ENCODE results near the gene TEPSIN.

Gene TEPSIN

DNA sequence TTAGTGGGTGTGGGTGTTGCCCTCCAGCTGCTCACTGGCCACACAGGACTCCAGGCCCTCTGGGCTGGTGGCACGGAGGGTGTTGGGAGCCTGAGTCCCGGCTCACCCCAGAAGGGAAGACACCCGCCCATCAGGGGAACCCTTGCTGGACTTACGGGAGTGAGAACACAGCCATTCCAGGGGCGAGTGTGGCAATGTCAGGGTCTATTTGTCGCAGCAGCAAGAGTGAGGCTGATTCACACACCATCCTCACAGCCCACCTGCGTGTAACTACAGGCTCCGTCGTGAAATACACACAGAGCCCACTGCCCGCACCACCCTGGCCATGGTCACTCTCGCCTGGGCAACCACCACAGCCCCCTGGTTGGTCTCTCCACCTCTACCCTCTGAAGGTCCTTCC lies 55.0 kb downstream of the TEPSIN start:
- no peak for DNase-seq (ENCODE audit: low spot score)

DNA sequence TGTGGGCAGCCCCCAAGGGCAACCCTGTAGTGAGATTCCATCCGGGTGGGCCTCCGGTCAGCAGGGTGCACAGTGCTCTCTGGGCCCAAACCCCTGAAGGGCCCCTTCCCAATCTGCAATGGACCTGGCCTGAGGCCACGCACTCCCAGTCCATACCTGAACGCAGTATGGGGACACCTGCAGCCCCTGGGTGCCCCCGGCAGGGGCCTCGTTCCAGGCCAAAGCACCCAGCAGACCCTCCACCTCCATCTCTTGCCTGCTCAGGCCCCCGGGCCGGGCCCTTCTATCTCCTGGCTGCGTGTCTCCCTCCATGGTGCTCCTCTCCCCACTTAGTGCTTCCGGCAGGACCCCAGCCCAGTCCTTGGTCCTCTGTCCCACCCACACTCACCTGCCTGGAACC lies 55.5 kb downstream of the TEPSIN start:
- DNase-seq (ENCODE audit: low spot score) = no peak

DNA sequence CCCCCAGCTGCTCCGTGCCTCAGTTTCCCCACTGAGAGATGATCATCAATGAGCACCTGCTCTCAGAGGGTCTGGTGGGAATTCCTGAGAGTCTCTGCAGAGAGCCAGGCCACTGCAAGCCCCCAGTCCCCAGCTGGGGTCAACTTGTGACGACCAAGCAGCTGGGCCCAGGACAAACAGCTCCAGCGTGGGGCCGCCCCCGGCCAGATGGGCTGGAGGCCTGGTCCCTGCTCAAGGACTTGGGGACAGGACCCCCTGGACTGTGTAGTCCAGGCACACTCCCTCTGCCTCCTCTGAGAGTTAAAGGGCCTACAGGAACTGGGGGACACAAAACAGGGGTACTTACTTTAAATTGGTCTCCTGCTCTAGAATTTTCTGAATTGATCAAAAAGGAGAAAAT lies 56.3 kb downstream of the TEPSIN start:
- no peak for DNase-seq (ENCODE audit: low spot score)

DNA sequence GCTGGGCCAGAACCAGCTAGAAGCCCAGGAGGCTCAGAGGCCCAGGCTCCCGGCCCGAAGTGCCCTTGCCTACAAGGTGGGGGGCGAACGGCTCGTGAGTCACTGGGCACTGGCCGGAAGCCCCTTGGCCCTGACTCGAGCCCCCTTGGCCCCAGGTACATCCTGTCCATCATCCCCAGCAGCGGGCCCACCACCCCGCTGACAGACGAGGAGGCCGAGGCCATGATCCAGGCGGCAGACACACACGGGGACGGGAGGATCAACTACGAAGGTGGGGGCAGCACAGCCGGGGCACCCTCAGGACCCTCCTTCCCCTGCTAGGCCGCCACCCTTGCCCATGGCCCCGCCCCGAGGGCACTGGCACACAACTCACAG lies 57.1 kb downstream of the TEPSIN start:
- DNase-seq (ENCODE audit: low spot score) = no peak

DNA sequence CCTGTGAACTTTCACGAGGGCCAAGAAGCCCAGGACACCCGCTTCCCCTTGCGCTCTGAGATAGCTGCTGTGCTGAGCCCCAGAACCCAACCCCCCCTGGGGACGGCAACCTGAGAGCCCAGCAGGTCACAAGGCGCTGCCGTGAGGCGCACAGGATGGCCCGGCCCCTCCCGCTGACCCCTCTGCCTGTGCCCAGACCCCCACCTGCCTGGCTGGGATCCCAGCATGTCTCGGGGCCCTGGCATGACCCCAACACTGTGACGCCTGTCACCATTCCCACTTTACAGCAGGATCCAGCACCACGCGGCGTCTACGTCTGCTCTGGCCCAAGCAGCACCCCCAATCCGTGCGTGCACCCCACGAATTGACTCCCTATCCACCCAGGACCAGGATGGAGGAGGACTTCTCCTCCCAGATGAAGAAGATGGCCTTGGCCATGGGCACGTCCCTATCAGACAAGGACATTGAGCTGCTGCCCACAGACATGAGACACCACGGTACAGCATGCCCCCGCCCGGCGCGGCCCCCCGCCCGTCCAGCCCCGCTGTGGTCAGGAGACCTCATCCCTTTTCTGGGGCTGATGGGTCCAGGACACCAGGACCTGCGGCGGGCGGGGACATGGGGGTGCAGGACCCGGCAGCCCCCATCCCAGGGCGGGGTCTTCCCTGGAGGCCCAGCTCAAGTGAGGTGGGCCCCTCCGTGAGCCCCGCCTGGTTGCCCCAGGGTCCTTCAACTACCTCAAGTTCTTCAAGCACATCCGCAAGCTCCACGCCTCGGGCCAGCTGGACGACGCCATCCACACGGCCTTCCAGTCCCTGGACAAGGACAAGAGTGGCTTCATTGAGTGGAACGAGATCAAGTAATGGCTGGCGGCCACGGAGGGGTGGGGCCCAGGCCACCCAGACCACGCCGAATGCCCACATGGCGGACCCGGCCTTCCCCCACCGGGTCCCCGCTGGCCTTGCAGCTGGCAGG lies 57.7 kb downstream of the TEPSIN start:
- DNase-seq (ENCODE audit: low spot score) = no peak

DNA sequence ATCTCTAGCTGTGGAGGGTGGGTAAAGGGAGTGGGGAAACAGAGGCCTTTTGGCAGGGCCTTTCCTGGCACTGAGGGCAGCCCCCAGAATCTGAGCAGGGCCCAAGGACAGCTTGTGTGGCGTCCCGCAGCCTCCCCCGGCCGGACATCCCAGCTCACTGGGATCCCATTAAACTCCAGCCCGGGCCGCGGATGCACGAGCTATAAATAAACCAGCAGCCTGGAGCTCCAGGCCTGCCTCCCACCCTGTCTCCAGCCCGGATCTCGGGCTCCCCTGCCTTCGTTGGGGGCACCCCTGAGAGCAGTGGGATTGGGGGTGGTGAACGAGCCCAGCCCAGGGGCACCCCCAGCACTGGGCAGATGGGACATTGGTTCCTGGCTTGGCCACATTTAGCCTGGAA lies 59.0 kb downstream of the TEPSIN start:
- no peak for DNase-seq (ENCODE audit: low spot score)

DNA sequence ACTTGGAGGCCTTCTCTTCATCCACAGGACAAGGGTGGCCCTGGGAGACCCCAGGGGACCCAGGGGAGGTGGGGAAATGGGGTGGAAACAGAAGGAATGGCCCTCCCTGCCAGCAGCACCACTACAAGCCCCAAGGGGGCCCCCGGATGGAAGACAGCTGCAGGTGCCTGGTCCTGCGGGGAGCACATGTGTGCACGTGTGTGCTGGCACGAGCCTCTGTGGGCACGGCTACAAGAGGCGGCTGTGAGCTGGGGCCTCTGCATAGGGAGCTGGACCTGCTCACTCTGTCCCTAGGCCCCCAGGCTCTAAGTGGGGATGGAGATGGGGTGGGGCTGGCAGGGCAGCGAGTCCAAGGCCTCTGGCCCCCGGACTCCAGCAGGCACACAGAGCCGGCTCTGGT lies 59.6 kb downstream of the TEPSIN start:
- DNase-seq (ENCODE audit: low spot score) = no peak

Data from CD4-positive, alpha-beta T cell treated with Interleukin-2 at 100 ng/mL for 4 hours (primary cell).